ENCODE measurements around the gene SARDH.

DNA sequence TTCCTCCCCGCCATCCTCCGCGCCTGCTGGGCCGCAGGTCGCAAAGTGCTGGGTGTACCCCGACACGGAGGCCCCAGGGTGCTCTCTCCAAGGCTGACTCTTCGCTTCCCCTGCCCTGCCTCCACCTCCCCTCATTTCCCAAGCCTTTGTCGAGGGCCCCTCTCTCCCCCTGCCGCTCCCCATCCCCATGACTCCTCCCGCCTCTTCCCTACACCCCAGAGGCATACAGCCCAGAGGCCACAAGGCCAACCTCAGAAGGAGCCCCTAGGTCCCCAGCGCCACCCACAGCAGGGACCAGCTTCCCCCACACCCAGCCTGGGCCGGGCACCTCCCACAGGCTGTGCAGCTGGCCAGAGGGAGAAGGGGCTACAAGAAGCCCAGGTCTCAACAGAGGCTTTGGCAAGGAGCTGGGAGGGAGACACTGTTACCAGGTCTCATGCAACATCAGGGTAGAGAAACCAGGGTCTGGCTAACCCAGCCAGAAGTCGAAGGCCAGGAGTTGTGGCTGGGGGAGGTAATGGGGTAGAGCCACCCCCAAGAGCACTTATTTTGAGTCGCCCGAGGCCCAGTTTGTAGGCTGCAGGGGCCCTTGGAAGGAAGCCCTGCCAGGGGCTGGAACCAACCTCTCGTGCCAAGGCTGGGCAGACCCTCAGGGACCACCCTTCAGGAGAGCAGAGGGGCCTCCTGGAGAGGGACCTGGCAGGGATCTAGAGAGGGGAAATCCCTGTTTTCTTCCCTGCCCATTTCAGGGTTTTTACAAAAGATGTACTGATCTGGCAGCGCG is 24.5 kb upstream of the SARDH start:
- TF ChIP-seq CTCF (IDR thresholded peaks at IDR 0.05) (no peak), POLR2A (IDR thresholded peaks at IDR 0.05) (no peak)
